Neutrophil (primary cell): ENCODE results near the gene LRCOL1.

Source experiments
- H3K27ac ChIP-seq: fragments of 200-600 bp; sonication (generic); 2 replicates; pipeline ENCODE4 v1.5.1; 2016; ENCODE audit warnings: mild to moderate bottlenecking, moderate library complexity
- H3K27me3 ChIP-seq: fragments of 200-600 bp; sonication (generic); 2 replicates; pipeline ENCODE4 v1.6.0; 2016; ENCODE audit warnings: mild to moderate bottlenecking
- H3K36me3 ChIP-seq: fragments of 200-600 bp; sonication (generic); 2 replicates; pipeline ENCODE4 v1.5.1; 2017
- H3K4me1 ChIP-seq, 2 experiments: fragments of 200-600 bp in 1 of 2; sonication (generic) in 1 of 2; 1 replicate in 1 of 2; 2 replicates in 1 of 2; pipeline versions ENCODE4 v1.5.1 to v1.6.1; 2013 to 2016; ENCODE audit warnings: low read depth in 1 of 2, low read length in 1 of 2, mild to moderate bottlenecking in 1 of 2, moderate library complexity in 1 of 2; ENCODE audit not compliant: control insufficient read depth in 1 of 2, insufficient read depth in 1 of 2
- H3K4me3 ChIP-seq, 2 experiments: fragments of 200-600 bp in 1 of 2; sonication (generic) in 1 of 2; 1 replicate in 1 of 2; 2 replicates in 1 of 2; pipeline ENCODE4 v1.5.1; 2013 to 2016; ENCODE audit warnings: low read depth in 1 of 2, low read length in 1 of 2, mild to moderate bottlenecking in 1 of 2, moderate library complexity in 1 of 2
- H3K9me3 ChIP-seq: fragments of 200-600 bp; sonication (generic); 2 replicates; pipeline ENCODE4 v1.5.1; 2016
- TF ChIP-seq, protein P1 (sequence below): fragments of 200-600 bp; sonication (generic); IDR thresholded peaks from 2 replicates; pipeline ENCODE4 v1.5.1; 2016; ENCODE audit warnings: antibody characterized with exemption

LRCOL1 gene

DNA sequence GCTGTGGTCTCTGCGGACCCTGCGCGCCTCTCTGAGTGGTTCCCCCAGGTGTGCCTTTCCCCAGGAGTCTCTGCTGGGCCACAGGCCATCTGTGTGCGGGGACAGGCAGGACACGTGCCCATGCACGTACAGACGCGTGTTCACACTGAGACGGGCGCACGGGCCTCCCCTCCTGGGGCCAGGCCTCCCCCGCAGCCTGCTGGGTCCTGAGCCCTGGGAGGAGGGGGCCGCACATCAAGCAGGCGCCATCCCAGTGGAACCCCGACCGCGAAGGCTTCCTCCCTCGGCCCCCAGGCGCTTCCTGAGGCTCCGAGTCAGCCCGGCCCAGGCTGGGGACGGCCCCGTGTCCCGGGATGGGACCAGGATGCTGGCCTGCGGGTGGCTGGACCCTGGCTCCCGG lies 39.7 kb downstream of the LRCOL1 start:
- Histone ChIP-seq H3K9me3 (no peaks in the 10 kb centered on the region), H3K4me1 (no peaks in the 10 kb centered on the region), H3K4me3 (no peak overlapping the region), H3K27me3 (no peaks in the 10 kb centered on the region), H3K36me3 (peaks cover 58% of the 10 kb centered on the region), H3K27ac (no peak overlapping the region)
- TF ChIP-seq, protein P1, sequence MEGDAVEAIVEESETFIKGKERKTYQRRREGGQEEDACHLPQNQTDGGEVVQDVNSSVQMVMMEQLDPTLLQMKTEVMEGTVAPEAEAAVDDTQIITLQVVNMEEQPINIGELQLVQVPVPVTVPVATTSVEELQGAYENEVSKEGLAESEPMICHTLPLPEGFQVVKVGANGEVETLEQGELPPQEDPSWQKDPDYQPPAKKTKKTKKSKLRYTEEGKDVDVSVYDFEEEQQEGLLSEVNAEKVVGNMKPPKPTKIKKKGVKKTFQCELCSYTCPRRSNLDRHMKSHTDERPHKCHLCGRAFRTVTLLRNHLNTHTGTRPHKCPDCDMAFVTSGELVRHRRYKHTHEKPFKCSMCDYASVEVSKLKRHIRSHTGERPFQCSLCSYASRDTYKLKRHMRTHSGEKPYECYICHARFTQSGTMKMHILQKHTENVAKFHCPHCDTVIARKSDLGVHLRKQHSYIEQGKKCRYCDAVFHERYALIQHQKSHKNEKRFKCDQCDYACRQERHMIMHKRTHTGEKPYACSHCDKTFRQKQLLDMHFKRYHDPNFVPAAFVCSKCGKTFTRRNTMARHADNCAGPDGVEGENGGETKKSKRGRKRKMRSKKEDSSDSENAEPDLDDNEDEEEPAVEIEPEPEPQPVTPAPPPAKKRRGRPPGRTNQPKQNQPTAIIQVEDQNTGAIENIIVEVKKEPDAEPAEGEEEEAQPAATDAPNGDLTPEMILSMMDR, result no peak

DNA sequence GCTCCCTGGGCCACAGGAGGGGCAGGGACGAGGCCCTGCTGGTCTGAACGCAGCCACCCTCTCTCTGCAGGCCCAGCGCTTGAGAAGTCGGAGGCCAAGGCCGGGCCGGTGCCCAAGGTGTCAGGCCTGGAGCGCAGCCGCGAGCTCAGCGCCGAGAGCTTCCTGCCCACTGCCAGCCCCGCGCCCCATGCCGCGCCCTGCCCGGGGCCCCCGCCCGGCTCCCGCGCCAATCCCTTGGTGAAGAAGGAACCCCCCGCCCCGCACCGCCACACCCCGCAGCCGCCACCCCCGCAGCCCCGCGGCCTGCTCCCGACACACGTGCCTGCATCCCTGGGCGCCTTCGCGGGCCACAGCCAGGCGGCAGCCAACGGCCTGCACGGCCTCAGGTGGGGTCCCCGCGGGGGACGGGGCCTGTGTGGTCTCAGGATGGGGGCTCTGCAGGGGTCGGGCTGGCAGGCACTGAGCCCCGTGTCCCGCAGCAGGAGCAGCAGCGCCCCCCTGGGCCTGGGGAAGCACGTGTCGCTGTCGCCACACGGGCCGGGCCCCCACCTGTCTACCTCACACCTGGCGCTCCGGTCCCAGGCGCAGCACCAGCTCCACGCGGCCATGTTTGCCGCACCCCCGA lies 40.4 kb downstream of the LRCOL1 start:
- TF ChIP-seq, protein P1, result no peak
- Histone ChIP-seq H3K27ac (no peak overlapping the region), H3K27me3 (no peaks in the 10 kb centered on the region), H3K9me3 (no peaks in the 10 kb centered on the region), H3K36me3 (peaks cover 57% of the 10 kb centered on the region), H3K4me1 (no peaks in the 10 kb centered on the region), H3K4me3 (no peak overlapping the region)

DNA sequence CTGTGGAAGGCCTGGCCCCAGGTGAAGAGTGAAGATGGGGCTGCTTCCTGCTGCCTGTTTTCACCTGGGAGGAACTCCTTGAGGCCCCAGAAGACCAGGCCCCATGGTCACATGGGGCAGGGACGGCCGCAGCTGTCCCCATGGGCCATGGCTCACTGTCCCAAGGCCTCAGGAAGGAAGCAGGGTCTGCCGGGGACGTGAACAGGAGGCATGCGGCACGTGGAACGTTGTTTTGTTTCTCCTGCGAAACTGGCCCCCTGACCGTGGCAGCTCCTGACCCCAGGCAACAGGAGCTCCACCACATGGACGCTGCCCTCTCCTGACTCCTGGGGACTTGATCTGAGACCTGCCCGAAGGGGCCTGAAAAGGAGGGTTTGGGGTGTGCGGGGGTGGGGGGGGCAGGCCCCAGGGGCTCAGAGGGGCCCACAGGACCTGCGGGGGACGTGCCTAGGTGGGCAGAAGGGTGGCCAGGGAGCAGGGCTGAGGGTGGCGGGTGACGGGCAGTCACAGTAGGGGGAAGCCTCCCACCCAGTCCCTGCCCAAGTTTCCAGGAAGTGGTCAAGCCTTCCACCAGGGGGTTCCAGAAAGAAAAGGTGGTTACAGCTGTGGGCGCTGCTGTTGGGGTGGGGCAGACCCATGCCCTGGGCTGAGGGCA lies 41.4 kb downstream of the LRCOL1 start:
- TF ChIP-seq, protein P1, result no peak
- Histone ChIP-seq H3K4me3 (no peak overlapping the region), H3K36me3 (peaks cover 47% of the 10 kb centered on the region), H3K4me1 (no peaks in the 10 kb centered on the region), H3K27ac (no peak overlapping the region), H3K27me3 (no peaks in the 10 kb centered on the region), H3K9me3 (no peaks in the 10 kb centered on the region)

DNA sequence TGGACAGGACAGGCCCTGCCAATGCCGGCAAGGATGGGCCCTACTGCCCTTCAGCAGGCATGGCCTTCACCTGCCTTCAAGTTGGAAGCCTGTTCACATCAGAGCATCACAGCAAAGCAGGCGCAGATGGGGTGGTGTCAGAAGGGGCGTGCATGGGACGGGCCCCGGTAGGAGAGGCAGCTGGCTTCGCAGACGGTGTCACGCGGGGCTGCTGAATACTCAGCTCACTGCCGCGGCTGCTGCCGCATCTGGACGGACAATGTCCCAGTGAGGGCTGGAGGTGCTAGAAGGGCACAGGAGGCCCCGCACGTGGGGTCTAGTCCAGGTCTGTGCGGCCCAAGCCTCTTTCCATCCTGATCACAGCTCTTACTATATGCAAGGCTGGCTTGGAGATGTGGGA lies 42.1 kb downstream of the LRCOL1 start:
- Histone ChIP-seq H3K9me3 (no peaks in the 10 kb centered on the region), H3K36me3 (peaks cover 41% of the 10 kb centered on the region), H3K27me3 (no peaks in the 10 kb centered on the region), H3K4me3 (no peak overlapping the region), H3K27ac (no peak overlapping the region), H3K4me1 (no peaks in the 10 kb centered on the region)
- TF ChIP-seq, protein P1, result no peak

DNA sequence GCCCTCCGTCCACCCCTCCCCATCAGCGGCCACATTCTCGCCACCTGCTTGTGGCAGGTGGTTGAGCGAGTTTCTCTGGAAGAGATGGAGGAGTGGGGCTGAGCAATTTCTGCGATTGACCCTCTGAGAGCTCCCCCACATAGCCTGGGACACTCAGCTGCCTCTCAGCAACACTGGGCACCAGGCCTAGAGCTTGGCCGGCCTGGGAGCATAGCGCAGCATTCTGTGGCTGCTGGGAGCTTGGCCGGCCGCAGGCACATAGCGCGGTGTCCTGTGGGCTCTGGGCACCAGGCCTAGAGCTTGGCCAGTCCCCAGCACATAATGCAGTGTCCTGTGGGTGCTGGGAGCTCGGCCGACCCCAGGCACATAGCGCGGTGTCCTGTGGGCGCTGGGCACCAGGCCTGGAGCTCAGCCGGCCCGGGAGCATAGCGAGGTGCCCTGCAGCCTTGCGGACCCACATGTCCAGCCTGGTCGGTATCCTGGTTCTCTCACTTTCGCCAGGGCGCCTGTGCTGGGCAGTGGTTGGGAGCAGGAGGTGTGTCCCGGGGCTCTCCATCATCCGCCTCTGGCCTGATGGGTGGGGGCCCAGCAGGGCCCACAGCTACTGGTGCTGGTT lies 43.8 kb downstream of the LRCOL1 start:
- no peak overlapping the region for H3K4me3 ChIP-seq
- peaks cover 25% of the 10 kb centered on the region for H3K36me3 ChIP-seq
- no peak overlapping the region for H3K27ac ChIP-seq
- no peaks in the 10 kb centered on the region for H3K9me3 ChIP-seq
- no peaks in the 10 kb centered on the region for H3K4me1 ChIP-seq
- peaks cover under 1% of the 10 kb centered on the region for H3K27me3 ChIP-seq
- TF ChIP-seq, protein P1, result no peak
